Retinal pigment epithelial cell (primary cell): ENCODE results near the gene APOA1.

Experiments
- DNase-seq: peaks from one replicate; pipeline ENCODE4 v3.0.0-alpha.2; 2010; ENCODE audit warnings: low read depth
- H3K4me3 ChIP-seq: 2 replicates; pipeline ENCODE4 v1.5.1; 2011; ENCODE audit warnings: mild to moderate bottlenecking, low read length, control low read depth, moderate library complexity
- CTCF ChIP-seq: conservative IDR thresholded peaks from 2 replicates; pipeline ENCODE4 v1.5.1; 2011; ENCODE audit warnings: low read depth, low read length, control low read depth, inconsistent platforms

Gene APOA1

DNA sequence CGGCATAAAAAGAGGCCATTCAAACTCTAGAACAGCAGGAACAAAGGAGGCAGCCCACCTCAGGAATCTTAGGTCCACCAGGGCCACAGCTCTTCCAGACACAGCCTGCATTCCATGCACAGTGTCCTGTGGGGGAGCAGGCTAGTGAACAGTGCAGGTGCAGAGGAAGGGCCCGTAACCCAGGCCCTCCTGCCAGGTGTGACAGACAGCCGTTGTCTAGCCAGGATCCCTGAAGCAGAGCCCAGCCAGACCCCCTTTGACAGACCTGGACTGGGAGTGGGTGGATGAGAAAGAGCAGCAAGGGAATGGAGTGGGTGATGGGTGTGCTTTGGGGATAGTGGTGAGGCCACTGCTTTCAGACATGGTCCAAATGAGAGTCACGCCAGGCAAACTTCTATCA, 48.4 kb downstream of the APOA1 start:
- H3K4me3 ChIP-seq, result no peak overlapping the region
- TF ChIP-seq CTCF, result no peak
- no peak for DNase-seq

- DNase-seq, result no peak
- no peak for TF ChIP-seq CTCF
These were observed 48.9 kb downstream of the APOA1 start for GRCh38 chr11:116788534-116788933.

GRCh38 chr11:116787786-116788486, 49.5 kb downstream of the APOA1 start, which contains the start of gene ZPR1:
TSS of gene ZPR1 (minus strand) at chr11:116788023. CDS start at chr11:116787990, 33 bp downstream.
- peak within 1 kb of the TSS; percentile 93 for H3K4me3 ChIP-seq
- TF ChIP-seq CTCF, result no peak
- no peak for DNase-seq

More at GRCh38 chr11:116788534-116788933, 48.9 kb downstream of the APOA1 start:
- H3K4me3 ChIP-seq, result peak overlapping the region; percentile 93

GRCh38 chr11:116787436-116787785, 50.0 kb downstream of the APOA1 start:
- H3K4me3 ChIP-seq, result peak overlapping the region; percentile 93
- no peak for TF ChIP-seq CTCF
- DNase-seq, result no peak

- DNase-seq, result no peak
- H3K4me3 ChIP-seq, result peak overlapping the region; percentile 93
These were observed 50.5 kb downstream of the APOA1 start for GRCh38 chr11:116786966-116787365.

GRCh38 chr11:116786326-116786725, 51.1 kb downstream of the APOA1 start:
- no peak for TF ChIP-seq CTCF
- no peak for DNase-seq
- no peak overlapping the region for H3K4me3 ChIP-seq

More at GRCh38 chr11:116786966-116787365, 50.5 kb downstream of the APOA1 start:
- no peak for TF ChIP-seq CTCF
